ENCODE results near the gene MRPS9. TPM values are rescaled to one million over a fixed set of nuclear protein-coding genes. Genes with fewer than 3 reads are reported as not detected.

Gene MRPS9
- total RNA-seq, 1 experiment from 2014 or later: 55.4 TPM

GRCh38 chr2:105039559-105039958 is 1.7 kb downstream of the MRPS9 start:
- no peak for DNase-seq (ENCODE audit: low spot score)
- Histone ChIP-seq H3K36me3 (ENCODE audit: insufficient read depth, low read length, poor library complexity, severe bottlenecking) (no peaks in the 10 kb centered on the region), H3K27ac (ENCODE audit: low read depth, low read length, poor library complexity, severe bottlenecking) (no peak overlapping the region), H3K27me3 (replicated peaks; ENCODE audit: insufficient read depth, low read depth, low read length, poor library complexity) (no peaks in the 10 kb centered on the region), H3K4me3 (ENCODE audit: low read depth, low read length, poor library complexity, severe bottlenecking) (no peak overlapping the region), H3K9me3 (ENCODE audit: low read depth, low read length, poor library complexity, severe bottlenecking) (no peaks in the 10 kb centered on the region), H3K4me1 (ENCODE audit: insufficient read depth, low read length, poor library complexity, severe bottlenecking) (peaks cover 3% of the 10 kb centered on the region)
- no TSS peak for BruUV-seq (replicated peaks)
- POLR2A ChIA-PET (ENCODE audit: low non-redundant PET): no interaction called here
- intact Hi-C loops (cut with micrococcal nuclease; ENCODE audit: unreplicated experiment): no loop called here
- CTCF ChIA-PET: no interaction called here
- no peak for TF ChIP-seq EZH2 (IDR thresholded peaks at IDR 0.05; ENCODE audit: borderline replicate concordance, low read depth, low read length, poor library complexity, severe bottlenecking)
- TF ChIP-seq CTCF (conservative IDR thresholded peaks at IDR 0.05; ENCODE audit: low read depth, low read length): no peak

GRCh38 chr2:105042189-105042588 is 4.3 kb downstream of the MRPS9 start:
- peak; percentile 17 for DNase-seq (ENCODE audit: low spot score)
- POLR2A ChIA-PET (ENCODE audit: low non-redundant PET): no interaction called here

GRCh38 chr2:105052773-105053172 is 14.9 kb downstream of the MRPS9 start:
- peaks cover 16% of the 10 kb centered on the region for H3K36me3 ChIP-seq (ENCODE audit: insufficient read depth, low read length, poor library complexity, severe bottlenecking)
- CTCF ChIA-PET: no interaction called here
- no TSS peak for BruUV-seq (replicated peaks)
- intact Hi-C loops (cut with micrococcal nuclease; ENCODE audit: unreplicated experiment): no loop called here
- H3K4me1 ChIP-seq (ENCODE audit: insufficient read depth, low read length, poor library complexity, severe bottlenecking): no peaks in the 10 kb centered on the region
- no peak overlapping the region for H3K4me3 ChIP-seq (ENCODE audit: low read depth, low read length, poor library complexity, severe bottlenecking)
- no peak for TF ChIP-seq EZH2 (IDR thresholded peaks at IDR 0.05; ENCODE audit: borderline replicate concordance, low read depth, low read length, poor library complexity, severe bottlenecking)
- no peak for TF ChIP-seq CTCF (conservative IDR thresholded peaks at IDR 0.05; ENCODE audit: low read depth, low read length)
- no peak for DNase-seq (ENCODE audit: low spot score)
- no peaks in the 10 kb centered on the region for H3K27me3 ChIP-seq (replicated peaks; ENCODE audit: insufficient read depth, low read depth, low read length, poor library complexity)
- H3K9me3 ChIP-seq (ENCODE audit: low read depth, low read length, poor library complexity, severe bottlenecking): peaks cover 4% of the 10 kb centered on the region
- POLR2A ChIA-PET (ENCODE audit: low non-redundant PET): no interaction called here
- H3K27ac ChIP-seq (ENCODE audit: low read depth, low read length, poor library complexity, severe bottlenecking): no peak overlapping the region

More at GRCh38 chr2:105042189-105042588, 4.3 kb downstream of the MRPS9 start:
- CTCF ChIA-PET: no interaction called here
- peaks cover 3% of the 10 kb centered on the region for H3K4me1 ChIP-seq (ENCODE audit: insufficient read depth, low read length, poor library complexity, severe bottlenecking)
- no TSS peak for BruUV-seq (replicated peaks)
- no peaks in the 10 kb centered on the region for H3K36me3 ChIP-seq (ENCODE audit: insufficient read depth, low read length, poor library complexity, severe bottlenecking)
- no peak overlapping the region for H3K4me3 ChIP-seq (ENCODE audit: low read depth, low read length, poor library complexity, severe bottlenecking)
- H3K9me3 ChIP-seq (ENCODE audit: low read depth, low read length, poor library complexity, severe bottlenecking): no peaks in the 10 kb centered on the region
- H3K27me3 ChIP-seq (replicated peaks; ENCODE audit: insufficient read depth, low read depth, low read length, poor library complexity): no peaks in the 10 kb centered on the region
- H3K27ac ChIP-seq (ENCODE audit: low read depth, low read length, poor library complexity, severe bottlenecking): no peak overlapping the region
- intact Hi-C loops (cut with micrococcal nuclease; ENCODE audit: unreplicated experiment): no loop called here
- no peak for TF ChIP-seq CTCF (conservative IDR thresholded peaks at IDR 0.05; ENCODE audit: low read depth, low read length)
- TF ChIP-seq EZH2 (IDR thresholded peaks at IDR 0.05; ENCODE audit: borderline replicate concordance, low read depth, low read length, poor library complexity, severe bottlenecking): no peak

Data from A673 (cell line).